ENCODE results near the gene HJURP.

Gene HJURP

GRCh38 chr2:233819884-233820773 is 34.2 kb downstream of the HJURP start:
- H3K9me3 ChIP-seq (ENCODE audit: control insufficient read depth in 2 of 2, low read length in 2 of 2), result no peaks in the 10 kb centered on the region
- no peak overlapping the region for H3K4me3 ChIP-seq (ENCODE audit: low read length in 2 of 2)

GRCh38 chr2:233818639-233819621 is 35.4 kb downstream of the HJURP start:
- H3K9me3 ChIP-seq (ENCODE audit: control insufficient read depth in 2 of 2, low read length in 2 of 2), result no peaks in the 10 kb centered on the region
- H3K27ac ChIP-seq (ENCODE audit: low read length), result no peak overlapping the region
- H3K4me1 ChIP-seq (ENCODE audit: control insufficient read depth, insufficient read depth, low read length), result no peaks in the 10 kb centered on the region
- no peak overlapping the region for H3K9ac ChIP-seq (ENCODE audit: low read length in 2 of 2)
- H3K4me3 ChIP-seq (ENCODE audit: low read length in 2 of 2), result no peak overlapping the region
- no peaks in the 10 kb centered on the region for H3K36me3 ChIP-seq (ENCODE audit: control insufficient read depth in 2 of 2, insufficient read depth in 2 of 2, low read length in 2 of 2)
- H3K27me3 ChIP-seq (ENCODE audit: control insufficient read depth in 1 of 2, insufficient read depth in 2 of 2, low read length in 2 of 2), result peaks cover 0 to 2% of the 10 kb centered on the region in 2 donors

More at GRCh38 chr2:233819884-233820773, 34.2 kb downstream of the HJURP start:
- Histone ChIP-seq H3K9ac (ENCODE audit: low read length in 2 of 2) (no peak overlapping the region), H3K36me3 (ENCODE audit: control insufficient read depth in 2 of 2, insufficient read depth in 2 of 2, low read length in 2 of 2) (no peaks in the 10 kb centered on the region), H3K4me1 (ENCODE audit: control insufficient read depth, insufficient read depth, low read length) (no peaks in the 10 kb centered on the region), H3K27me3 (ENCODE audit: control insufficient read depth in 1 of 2, insufficient read depth in 2 of 2, low read length in 2 of 2) (peaks cover 0 to 2% of the 10 kb centered on the region in 2 donors), H3K27ac (ENCODE audit: low read length) (no peak overlapping the region)

- H3K27ac ChIP-seq (ENCODE audit: low read length), result no peak overlapping the region
- H3K9me3 ChIP-seq (ENCODE audit: control insufficient read depth in 2 of 2, low read length in 2 of 2), result no peaks in the 10 kb centered on the region
- no peak overlapping the region for H3K4me3 ChIP-seq (ENCODE audit: low read length in 2 of 2)
- H3K9ac ChIP-seq (ENCODE audit: low read length in 2 of 2), result no peak overlapping the region
- no peaks in the 10 kb centered on the region for H3K36me3 ChIP-seq (ENCODE audit: control insufficient read depth in 2 of 2, insufficient read depth in 2 of 2, low read length in 2 of 2)
- peaks cover 0 to 2% of the 10 kb centered on the region in 2 donors for H3K27me3 ChIP-seq (ENCODE audit: control insufficient read depth in 1 of 2, insufficient read depth in 2 of 2, low read length in 2 of 2)
- no peaks in the 10 kb centered on the region for H3K4me1 ChIP-seq (ENCODE audit: control insufficient read depth, insufficient read depth, low read length)
Measured at GRCh38 chr2:233817995-233818638, 36.2 kb downstream of the HJURP start.

- H3K9ac ChIP-seq (ENCODE audit: low read length in 2 of 2), result no peak overlapping the region
- H3K4me3 ChIP-seq (ENCODE audit: low read length in 2 of 2), result no peak overlapping the region
- H3K36me3 ChIP-seq (ENCODE audit: control insufficient read depth in 2 of 2, insufficient read depth in 2 of 2, low read length in 2 of 2), result no peaks in the 10 kb centered on the region
- H3K9me3 ChIP-seq (ENCODE audit: control insufficient read depth in 2 of 2, low read length in 2 of 2), result no peaks in the 10 kb centered on the region
- no peak overlapping the region for H3K27ac ChIP-seq (ENCODE audit: low read length)
- H3K4me1 ChIP-seq (ENCODE audit: control insufficient read depth, insufficient read depth, low read length), result no peaks in the 10 kb centered on the region
- H3K27me3 ChIP-seq (ENCODE audit: control insufficient read depth in 1 of 2, insufficient read depth in 2 of 2, low read length in 2 of 2), result peaks cover 0 to 3% of the 10 kb centered on the region in 2 donors
Measured at GRCh38 chr2:233817361-233817911, 36.9 kb downstream of the HJURP start.

- Histone ChIP-seq H3K4me1 (ENCODE audit: control insufficient read depth, insufficient read depth, low read length) (no peaks in the 10 kb centered on the region), H3K9me3 (ENCODE audit: control insufficient read depth in 2 of 2, low read length in 2 of 2) (no peaks in the 10 kb centered on the region), H3K27me3 (ENCODE audit: control insufficient read depth in 1 of 2, insufficient read depth in 2 of 2, low read length in 2 of 2) (peaks cover 0 to 3% of the 10 kb centered on the region in 2 donors), H3K27ac (ENCODE audit: low read length) (no peak overlapping the region), H3K9ac (ENCODE audit: low read length in 2 of 2) (no peak overlapping the region), H3K4me3 (ENCODE audit: low read length in 2 of 2) (no peak overlapping the region), H3K36me3 (ENCODE audit: control insufficient read depth in 2 of 2, insufficient read depth in 2 of 2, low read length in 2 of 2) (no peaks in the 10 kb centered on the region)
Measured at GRCh38 chr2:233816771-233817170, 37.6 kb downstream of the HJURP start.

GRCh38 chr2:233816334-233816733 is 38.0 kb downstream of the HJURP start:
- no peak overlapping the region for H3K27ac ChIP-seq (ENCODE audit: low read length)
- H3K4me1 ChIP-seq (ENCODE audit: control insufficient read depth, insufficient read depth, low read length), result no peaks in the 10 kb centered on the region
- H3K4me3 ChIP-seq (ENCODE audit: low read length in 2 of 2), result no peak overlapping the region
- peaks cover 0 to 3% of the 10 kb centered on the region in 2 donors for H3K27me3 ChIP-seq (ENCODE audit: control insufficient read depth in 1 of 2, insufficient read depth in 2 of 2, low read length in 2 of 2)
- no peak overlapping the region for H3K9ac ChIP-seq (ENCODE audit: low read length in 2 of 2)
- no peaks in the 10 kb centered on the region for H3K9me3 ChIP-seq (ENCODE audit: control insufficient read depth in 2 of 2, low read length in 2 of 2)
- H3K36me3 ChIP-seq (ENCODE audit: control insufficient read depth in 2 of 2, insufficient read depth in 2 of 2, low read length in 2 of 2), result no peaks in the 10 kb centered on the region

- no peak overlapping the region for H3K9ac ChIP-seq (ENCODE audit: low read length in 2 of 2)
- H3K4me1 ChIP-seq (ENCODE audit: control insufficient read depth, insufficient read depth, low read length), result no peaks in the 10 kb centered on the region
- H3K4me3 ChIP-seq (ENCODE audit: low read length in 2 of 2), result no peak overlapping the region
- H3K9me3 ChIP-seq (ENCODE audit: control insufficient read depth in 2 of 2, low read length in 2 of 2), result no peaks in the 10 kb centered on the region
- no peak overlapping the region for H3K27ac ChIP-seq (ENCODE audit: low read length)
- peaks cover 0 to 5% of the 10 kb centered on the region in 2 donors for H3K27me3 ChIP-seq (ENCODE audit: control insufficient read depth in 1 of 2, insufficient read depth in 2 of 2, low read length in 2 of 2)
- H3K36me3 ChIP-seq (ENCODE audit: control insufficient read depth in 2 of 2, insufficient read depth in 2 of 2, low read length in 2 of 2), result no peaks in the 10 kb centered on the region
Measured at GRCh38 chr2:233815861-233816260, 38.5 kb downstream of the HJURP start.

GRCh38 chr2:233814056-233814835 is 40.1 kb downstream of the HJURP start:
- Histone ChIP-seq H3K4me1 (ENCODE audit: control insufficient read depth, insufficient read depth, low read length) (no peaks in the 10 kb centered on the region), H3K27ac (ENCODE audit: low read length) (no peak overlapping the region), H3K9me3 (ENCODE audit: control insufficient read depth in 2 of 2, low read length in 2 of 2) (no peaks in the 10 kb centered on the region), H3K36me3 (ENCODE audit: control insufficient read depth in 2 of 2, insufficient read depth in 2 of 2, low read length in 2 of 2) (no peaks in the 10 kb centered on the region), H3K27me3 (ENCODE audit: control insufficient read depth in 1 of 2, insufficient read depth in 2 of 2, low read length in 2 of 2) (peaks cover 0 to 3% of the 10 kb centered on the region in 2 donors), H3K4me3 (ENCODE audit: low read length in 2 of 2) (no peak overlapping the region), H3K9ac (ENCODE audit: low read length in 2 of 2) (no peak overlapping the region)

- Histone ChIP-seq H3K27me3 (ENCODE audit: control insufficient read depth in 1 of 2, insufficient read depth in 2 of 2, low read length in 2 of 2) (peaks cover 0 to 6% of the 10 kb centered on the region in 2 donors), H3K4me3 (ENCODE audit: low read length in 2 of 2) (no peak overlapping the region), H3K9ac (ENCODE audit: low read length in 2 of 2) (no peak overlapping the region), H3K9me3 (ENCODE audit: control insufficient read depth in 2 of 2, low read length in 2 of 2) (no peaks in the 10 kb centered on the region), H3K36me3 (ENCODE audit: control insufficient read depth in 2 of 2, insufficient read depth in 2 of 2, low read length in 2 of 2) (no peaks in the 10 kb centered on the region), H3K4me1 (ENCODE audit: control insufficient read depth, insufficient read depth, low read length) (no peaks in the 10 kb centered on the region), H3K27ac (ENCODE audit: low read length) (no peak overlapping the region)
Measured at GRCh38 chr2:233813236-233814055, 40.9 kb downstream of the HJURP start.

Measured in stomach smooth muscle (tissue), 2 donors.